Measurements from ENCODE around the gene KCNMA1. TPM values are rescaled to one million over a fixed set of nuclear protein-coding genes. Genes with fewer than 3 reads are reported as not detected.

The KCNMA1 gene
- total and polyA plus RNA-seq, 10 donors, result 9.3 to 114 (median 51.5) TPM

DNA sequence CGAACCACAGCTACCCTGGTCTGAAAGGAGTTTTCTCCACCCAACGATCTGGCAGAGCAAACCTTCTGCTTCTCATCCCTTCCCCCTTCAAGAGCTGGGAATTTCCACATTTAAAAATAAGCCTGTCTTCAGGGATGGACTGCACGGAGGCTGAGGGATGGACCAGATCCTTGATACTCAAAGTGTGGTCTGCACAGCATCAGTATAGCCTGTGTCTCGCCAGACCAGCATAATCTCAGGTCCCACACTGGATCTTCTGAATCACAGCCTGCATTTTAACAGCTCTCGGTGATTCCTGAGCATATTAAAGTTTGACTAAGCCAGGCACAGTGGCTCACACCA, 7.1 kb downstream of the KCNMA1 start:
- Histone ChIP-seq H3K9me3 (no peaks in the 10 kb centered on the region), H3K4me1 (peaks cover 0 to 29% (median 5%) of the 10 kb centered on the region in 6 donors), H3K36me3 (no peaks in the 10 kb centered on the region), H3K27me3 (replicated peaks in 1 of 7) (peaks cover 0 to 16% (median 6%) of the 10 kb centered on the region in 7 donors), H3K27ac (peak overlapping the region in 1 of 8 donors; percentile 38), H3K4me3 (no peak overlapping the region)
- no peak for DNase-seq
- intact Hi-C loops (cut with DNase I; ENCODE audit: low total_unique reads), result no loop called here
- TF ChIP-seq, protein P1, sequence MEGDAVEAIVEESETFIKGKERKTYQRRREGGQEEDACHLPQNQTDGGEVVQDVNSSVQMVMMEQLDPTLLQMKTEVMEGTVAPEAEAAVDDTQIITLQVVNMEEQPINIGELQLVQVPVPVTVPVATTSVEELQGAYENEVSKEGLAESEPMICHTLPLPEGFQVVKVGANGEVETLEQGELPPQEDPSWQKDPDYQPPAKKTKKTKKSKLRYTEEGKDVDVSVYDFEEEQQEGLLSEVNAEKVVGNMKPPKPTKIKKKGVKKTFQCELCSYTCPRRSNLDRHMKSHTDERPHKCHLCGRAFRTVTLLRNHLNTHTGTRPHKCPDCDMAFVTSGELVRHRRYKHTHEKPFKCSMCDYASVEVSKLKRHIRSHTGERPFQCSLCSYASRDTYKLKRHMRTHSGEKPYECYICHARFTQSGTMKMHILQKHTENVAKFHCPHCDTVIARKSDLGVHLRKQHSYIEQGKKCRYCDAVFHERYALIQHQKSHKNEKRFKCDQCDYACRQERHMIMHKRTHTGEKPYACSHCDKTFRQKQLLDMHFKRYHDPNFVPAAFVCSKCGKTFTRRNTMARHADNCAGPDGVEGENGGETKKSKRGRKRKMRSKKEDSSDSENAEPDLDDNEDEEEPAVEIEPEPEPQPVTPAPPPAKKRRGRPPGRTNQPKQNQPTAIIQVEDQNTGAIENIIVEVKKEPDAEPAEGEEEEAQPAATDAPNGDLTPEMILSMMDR (IDR thresholded peaks at IDR 0.05 in 8 of 11, conservative IDR thresholded peaks at IDR 0.05 in 3 of 11), result no peak
- TF ChIP-seq POLR2AphosphoS5 (IDR thresholded peaks at IDR 0.05) (no peak), POLR2A (IDR thresholded peaks at IDR 0.05) (no peak)
- WGBS, 5 donors, result 76 to 86% (median 80%) methylated on average over 5 of the region's 5 CpGs

DNA sequence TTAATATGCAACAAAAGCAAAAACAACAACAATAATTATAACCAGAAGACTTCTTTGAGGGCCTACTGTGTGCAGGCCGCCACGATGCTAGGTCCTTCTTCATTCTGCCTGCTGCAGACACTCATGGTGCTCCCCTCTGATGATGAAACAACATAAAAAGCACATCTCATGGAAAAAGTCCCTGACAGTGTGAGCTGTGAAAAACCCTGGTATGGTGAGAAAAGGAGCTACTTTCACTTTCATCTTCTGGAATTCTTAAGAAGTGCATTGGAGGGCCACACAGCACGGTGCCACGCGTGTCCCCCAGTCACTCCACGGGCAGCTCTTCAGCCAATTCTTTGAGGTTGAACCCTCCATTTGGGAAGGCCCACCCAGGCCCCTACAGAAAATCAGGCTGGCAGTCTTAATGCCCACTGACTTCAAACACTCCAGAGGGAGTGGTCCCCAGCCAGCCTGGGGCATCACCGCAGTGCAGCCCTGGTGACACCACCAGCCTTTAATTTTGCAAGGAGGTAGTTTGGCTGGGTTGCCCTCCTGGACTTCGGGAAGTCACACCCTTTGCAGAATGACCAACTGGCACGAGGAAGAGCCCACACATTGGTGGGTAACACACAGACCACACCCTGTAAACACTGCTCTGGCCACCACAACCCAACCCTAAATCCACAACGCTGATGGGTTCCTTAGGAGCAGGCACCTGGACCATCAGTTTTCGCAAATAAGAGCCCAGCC, 7.7 kb downstream of the KCNMA1 start:
- Histone ChIP-seq H3K27me3 (replicated peaks in 1 of 7) (peaks cover 0 to 10% (median 1%) of the 10 kb centered on the region in 7 donors), H3K4me1 (peaks cover 0 to 34% (median 6%) of the 10 kb centered on the region in 6 donors), H3K36me3 (no peaks in the 10 kb centered on the region), H3K9me3 (no peaks in the 10 kb centered on the region), H3K27ac (peak overlapping the region in 1 of 8 donors; percentile 38), H3K4me3 (peak overlapping the region in 1 of 8 donors; percentile 2)
- intact Hi-C loops (cut with DNase I; ENCODE audit: low total_unique reads), result no loop called here
- TF ChIP-seq, protein P1 (IDR thresholded peaks at IDR 0.05 in 8 of 11, conservative IDR thresholded peaks at IDR 0.05 in 3 of 11), result no peak
- TF ChIP-seq POLR2AphosphoS5 (IDR thresholded peaks at IDR 0.05), result no peak
- TF ChIP-seq POLR2A (IDR thresholded peaks at IDR 0.05), result no peak
- 56 to 84% (median 64%) methylated on average over 9 to 11 of the region's 11 CpGs for WGBS, 5 donors
- no peak for DNase-seq

DNA sequence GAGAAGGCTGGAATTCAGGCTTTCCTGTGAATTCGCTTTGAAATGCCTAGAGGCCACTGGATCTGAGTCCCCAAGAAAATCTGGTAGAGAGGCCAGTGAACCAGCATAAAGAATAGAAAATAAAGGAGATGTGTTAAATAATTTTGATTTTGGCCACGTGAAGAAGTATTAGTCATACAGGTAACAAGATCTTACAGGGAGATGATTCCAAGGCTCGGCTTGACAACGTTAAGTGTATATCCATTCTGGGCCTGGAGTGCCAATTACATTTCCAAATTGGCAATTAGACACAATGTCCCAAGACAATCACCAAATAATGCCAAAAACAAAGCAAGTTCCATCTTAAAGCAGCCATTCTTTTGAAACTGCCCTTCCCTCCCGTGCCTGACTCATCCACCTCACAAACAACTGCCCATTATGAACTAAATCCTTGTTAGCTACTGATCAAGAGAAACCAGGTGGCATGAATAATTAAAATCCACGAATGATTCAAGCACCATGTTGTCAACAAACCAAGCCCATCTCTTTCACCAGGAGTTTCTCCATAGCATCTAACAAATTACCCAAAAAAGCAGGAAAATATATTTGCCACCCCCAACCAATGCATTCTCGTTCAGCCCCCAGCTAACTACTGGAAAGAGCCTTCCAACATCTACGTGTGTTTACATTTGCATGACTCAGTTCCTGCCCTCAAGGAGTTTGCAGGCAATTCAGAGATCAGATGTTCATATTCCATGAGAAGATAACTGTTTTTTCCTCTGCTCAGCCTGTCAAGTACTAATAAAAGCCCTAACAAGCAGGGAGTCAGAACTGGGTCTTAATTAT, 8.5 kb downstream of the KCNMA1 start:
- H3K27me3 ChIP-seq (replicated peaks in 1 of 7), result peaks cover 0 to 2% (median 0%) of the 10 kb centered on the region in 7 donors
- DNase-seq, result no peak
- no peaks in the 10 kb centered on the region for H3K9me3 ChIP-seq
- no peaks in the 10 kb centered on the region for H3K36me3 ChIP-seq
- H3K4me1 ChIP-seq, result peaks cover 0 to 38% (median 7%) of the 10 kb centered on the region in 6 donors
- H3K27ac ChIP-seq, result peak overlapping the region in 1 of 8 donors; percentile 38
- no peak overlapping the region for H3K4me3 ChIP-seq
- intact Hi-C loops (cut with DNase I; ENCODE audit: low total_unique reads), result no loop called here
- WGBS, 5 donors, result 79 to 92% (median 89%) methylated on average over 8 of the region's 8 CpGs
- TF ChIP-seq POLR2A (IDR thresholded peaks at IDR 0.05) (no peak), POLR2AphosphoS5 (IDR thresholded peaks at IDR 0.05) (no peak)
- TF ChIP-seq, protein P1 (IDR thresholded peaks at IDR 0.05 in 8 of 11, conservative IDR thresholded peaks at IDR 0.05 in 3 of 11), result no peak
